Measurements from ENCODE around the gene MMS19. TPM values are rescaled to one million over a fixed set of nuclear protein-coding genes. Genes with fewer than 3 reads are reported as not detected.

The MMS19 gene
- total and polyA plus RNA-seq, 12 donors = 34.7 to 64.9 (median 43.9) TPM

DNA sequence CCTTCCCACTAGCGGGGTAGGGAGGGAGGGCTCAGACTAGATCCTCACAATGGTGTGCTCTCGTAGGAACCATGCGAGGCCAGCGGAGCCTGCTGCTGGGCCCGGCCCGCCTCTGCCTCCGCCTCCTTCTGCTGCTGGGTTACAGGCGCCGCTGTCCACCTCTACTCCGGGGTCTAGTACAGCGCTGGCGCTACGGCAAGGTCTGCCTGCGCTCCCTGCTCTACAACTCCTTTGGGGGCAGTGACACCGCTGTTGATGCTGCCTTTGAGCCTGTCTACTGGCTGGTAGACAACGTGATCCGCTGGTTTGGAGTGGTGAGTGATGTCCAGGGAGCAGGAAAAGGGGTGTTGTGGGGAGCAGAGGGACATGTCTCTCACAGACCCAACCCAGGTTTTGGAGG, 46.6 kb downstream of the MMS19 start:
- WGBS, 2 donors = 92 to 95% methylated on average over 17 of the region's 17 CpGs
- Histone ChIP-seq H3K27me3 (no peaks in the 10 kb centered on the region), H3K4me1 (peaks cover 10 to 82% (median 45%) of the 10 kb centered on the region in 9 donors), H3K36me3 (peaks cover 0 to 57% (median 5%) of the 10 kb centered on the region in 9 donors), H3K9me3 (no peaks in the 10 kb centered on the region), H3K27ac (peak overlapping the region in 3 of 10 donors; percentile 13 to 72 (median 37)), H3K4me3 (no peak overlapping the region)
- DNase-seq = no peak
- TF ChIP-seq, protein P1, sequence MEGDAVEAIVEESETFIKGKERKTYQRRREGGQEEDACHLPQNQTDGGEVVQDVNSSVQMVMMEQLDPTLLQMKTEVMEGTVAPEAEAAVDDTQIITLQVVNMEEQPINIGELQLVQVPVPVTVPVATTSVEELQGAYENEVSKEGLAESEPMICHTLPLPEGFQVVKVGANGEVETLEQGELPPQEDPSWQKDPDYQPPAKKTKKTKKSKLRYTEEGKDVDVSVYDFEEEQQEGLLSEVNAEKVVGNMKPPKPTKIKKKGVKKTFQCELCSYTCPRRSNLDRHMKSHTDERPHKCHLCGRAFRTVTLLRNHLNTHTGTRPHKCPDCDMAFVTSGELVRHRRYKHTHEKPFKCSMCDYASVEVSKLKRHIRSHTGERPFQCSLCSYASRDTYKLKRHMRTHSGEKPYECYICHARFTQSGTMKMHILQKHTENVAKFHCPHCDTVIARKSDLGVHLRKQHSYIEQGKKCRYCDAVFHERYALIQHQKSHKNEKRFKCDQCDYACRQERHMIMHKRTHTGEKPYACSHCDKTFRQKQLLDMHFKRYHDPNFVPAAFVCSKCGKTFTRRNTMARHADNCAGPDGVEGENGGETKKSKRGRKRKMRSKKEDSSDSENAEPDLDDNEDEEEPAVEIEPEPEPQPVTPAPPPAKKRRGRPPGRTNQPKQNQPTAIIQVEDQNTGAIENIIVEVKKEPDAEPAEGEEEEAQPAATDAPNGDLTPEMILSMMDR (IDR thresholded peaks at IDR 0.05) = no peak
- intact Hi-C loops (cut with DNase I) = no loop called here
- peak in 1 of 8 donors; percentile 15 for ATAC-seq

DNA sequence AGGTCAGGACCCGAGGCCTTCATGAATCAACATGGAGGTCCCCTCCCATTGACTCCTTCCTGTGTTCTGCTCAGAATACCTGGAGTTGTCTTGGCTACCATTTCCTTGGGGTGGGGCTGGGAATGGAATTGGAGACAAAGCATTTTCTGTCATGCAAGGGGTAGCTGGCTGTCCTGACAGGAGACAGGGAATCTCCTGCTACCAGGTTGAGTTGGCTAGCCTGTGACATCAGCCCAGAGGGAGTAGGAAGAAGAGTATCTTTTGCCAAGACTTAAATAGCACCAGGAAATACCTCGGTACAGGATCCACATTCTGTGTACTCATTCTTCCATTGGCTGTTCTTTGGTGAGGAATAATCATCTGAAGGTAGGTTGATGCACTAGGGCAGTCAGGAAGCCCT, 47.4 kb downstream of the MMS19 start:
- ATAC-seq (peak in 2 of 8 donors; percentile 3 to 26), DNase-seq (no peak)
- TF ChIP-seq, protein P1 (IDR thresholded peaks at IDR 0.05) = no peak
- no peak overlapping the region for H3K4me3 ChIP-seq
- no peaks in the 10 kb centered on the region for H3K9me3 ChIP-seq
- peaks cover 0 to 49% (median 0%) of the 10 kb centered on the region in 9 donors for H3K36me3 ChIP-seq
- no peaks in the 10 kb centered on the region for H3K27me3 ChIP-seq
- intact Hi-C loops (cut with DNase I) = no loop called here
- WGBS, 2 donors = 38 to 39% methylated on average over 2 of the region's 2 CpGs
- H3K27ac ChIP-seq = peak overlapping the region in 4 of 10 donors; percentile 21 to 72 (median 44)
- H3K4me1 ChIP-seq = peaks cover 10 to 84% (median 48%) of the 10 kb centered on the region in 9 donors

DNA sequence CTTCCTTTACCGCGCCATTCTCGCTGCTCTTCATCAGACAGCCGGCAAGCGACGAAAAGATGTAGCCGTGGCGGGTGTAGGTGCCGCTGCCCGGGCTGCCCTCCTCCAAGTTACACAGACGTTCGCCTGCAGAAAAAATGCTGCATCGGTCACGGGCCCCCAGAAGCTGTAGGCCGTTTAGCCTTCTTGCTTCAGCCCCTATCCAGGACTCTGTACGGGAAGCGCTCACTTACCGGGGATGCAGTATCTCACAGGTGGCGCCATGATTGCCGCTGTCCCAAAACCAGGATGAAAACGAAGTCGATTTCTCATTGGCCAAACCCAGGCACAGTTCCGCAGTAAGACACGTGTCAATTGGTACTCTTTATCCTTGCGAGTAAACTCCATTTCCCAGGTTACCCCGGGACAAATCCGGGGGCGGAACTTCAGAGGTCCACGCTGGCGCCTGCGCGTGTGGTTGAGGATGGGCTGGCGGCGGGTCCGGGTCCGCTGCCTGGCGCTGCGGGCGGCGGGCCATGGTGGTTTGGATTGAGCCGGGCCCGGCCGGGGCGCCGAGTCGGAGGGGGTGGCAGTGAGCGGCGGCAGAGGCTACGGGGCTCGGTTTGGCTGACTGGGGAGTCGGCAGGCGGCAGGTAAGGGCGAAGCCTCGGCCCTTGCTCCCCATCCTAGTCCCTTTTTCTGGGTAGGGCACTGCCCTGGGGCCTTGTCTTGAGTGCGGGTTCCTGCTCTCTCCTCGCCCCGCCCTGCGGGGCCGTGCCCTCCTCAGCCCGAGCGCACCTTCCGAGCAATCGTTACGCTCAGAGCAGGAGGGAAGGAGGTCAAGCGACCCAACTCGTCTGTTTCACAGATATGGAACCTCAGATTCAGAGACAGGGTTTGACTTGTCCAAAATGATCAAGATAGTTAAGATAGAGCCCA, 52.2 kb downstream of the MMS19 start, which contains the start of the genes EXOSC1 and ZDHHC16:
Gene EXOSC1, minus strand, starts transcription at position 285 of the 918 bp plus-strand sequence. Its CDS starts 21 bp downstream, at position 264.
Gene ZDHHC16, plus strand, starts transcription at position 454 of the 918 bp plus-strand sequence. CDS start 5,501 bp downstream, outside the sequence.
- no peaks in the 10 kb centered on the region for H3K9me3 ChIP-seq
- peaks cover 0 to 32% (median 5%) of the 10 kb centered on the region in 9 donors for H3K36me3 ChIP-seq
- intact Hi-C loops (cut with DNase I) = loop anchor here in 1 of 10 donors (2.0 kb wide), 1 partner anchor 53 kb away; the partner anchor contains the start of genes MMS19 and UBTD1
- WGBS, 2 donors = 0% methylated on average over 66 of the region's 66 CpGs
- ATAC-seq = peak; percentile 97 to 99 (median 98)
- peak within 1 kb of the TSS in 8 of 10 donors; percentile 59 to 88 (median 79) for H3K27ac ChIP-seq
- TF ChIP-seq, protein P1 (IDR thresholded peaks at IDR 0.05) = peak in 3 of 9 donors; percentile 16 to 42 (median 18)
- H3K27me3 ChIP-seq = no peaks in the 10 kb centered on the region
- DNase-seq = peak; percentile 85 to 93
- H3K4me1 ChIP-seq = peaks cover 12 to 51% (median 44%) of the 10 kb centered on the region in 9 donors
- H3K4me3 ChIP-seq = peak within 1 kb of the TSS; percentile 68 to 99 (median 96)

DNA sequence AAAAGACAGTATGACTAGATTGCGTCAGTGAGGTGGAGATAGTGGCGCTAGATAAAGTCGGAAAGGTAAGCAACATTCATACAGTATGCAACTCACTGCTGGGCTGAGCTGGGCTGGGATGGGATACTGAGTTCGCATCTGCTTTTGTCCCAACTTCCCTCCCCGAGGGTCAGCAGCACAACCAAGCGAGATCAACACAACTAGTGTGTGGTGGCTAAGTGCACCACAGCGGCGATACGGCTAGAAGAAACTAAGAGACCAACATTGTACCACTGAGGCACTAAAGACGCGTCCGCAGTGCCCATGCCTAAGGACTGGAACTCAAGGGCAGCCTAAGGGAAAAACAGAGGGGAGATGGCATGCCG, 52.9 kb downstream of the MMS19 start:
- 2% methylated on average over 13 of the region's 13 CpGs for WGBS, 2 donors
- ATAC-seq (peak in 6 of 8 donors; percentile 2 to 41 (median 4)), DNase-seq (no peak)
- H3K27ac ChIP-seq = peak overlapping the region in 8 of 10 donors; percentile 53 to 88 (median 78)
- H3K4me3 ChIP-seq = peak overlapping the region; percentile 68 to 99 (median 96)
- H3K9me3 ChIP-seq = no peaks in the 10 kb centered on the region
- peaks cover 12 to 45% (median 38%) of the 10 kb centered on the region in 9 donors for H3K4me1 ChIP-seq
- H3K27me3 ChIP-seq = no peaks in the 10 kb centered on the region
- intact Hi-C loops (cut with DNase I) = loop anchor here in 1 of 10 donors (2.0 kb wide), 1 partner anchor 53 kb away; the partner anchor contains the start of genes MMS19 and UBTD1
- peaks cover 0 to 39% (median 10%) of the 10 kb centered on the region in 9 donors for H3K36me3 ChIP-seq
- TF ChIP-seq, protein P1 (IDR thresholded peaks at IDR 0.05) = no peak

Measured in heart right ventricle (tissue), 16 donors.